COLO668 (cell line): ENCODE results near the gene PCLO.

ENCODE experiments used
- DNase-seq: peaks from one replicate; lab custom pipeline; 2025; ENCODE audit not compliant: unreplicated experiment; lab: John Stamatoyannopoulos, UW

The PCLO gene

GRCh38 chr7:82851121-82851520 is 311.6 kb downstream of the PCLO start:
- DNase-seq = no peak

GRCh38 chr7:82841828-82842227 is 320.9 kb downstream of the PCLO start:
- DNase-seq = no peak

GRCh38 chr7:82840061-82840460 is 322.6 kb downstream of the PCLO start:
- no peak for DNase-seq

GRCh38 chr7:82839555-82839954 is 323.1 kb downstream of the PCLO start:
- DNase-seq = no peak

- DNase-seq = no peak
These were observed 323.6 kb downstream of the PCLO start for GRCh38 chr7:82839063-82839462.

GRCh38 chr7:82838314-82838713 is 324.4 kb downstream of the PCLO start:
- no peak for DNase-seq

- DNase-seq = no peak
These were observed 339.6 kb downstream of the PCLO start for GRCh38 chr7:82823073-82823472.

- no peak for DNase-seq
These were observed 341.6 kb downstream of the PCLO start for GRCh38 chr7:82821037-82821436.

GRCh38 chr7:82818171-82818570 is 344.5 kb downstream of the PCLO start:
- no peak for DNase-seq

GRCh38 chr7:82816272-82816671 is 346.4 kb downstream of the PCLO start:
- no peak for DNase-seq

- DNase-seq = peak; percentile 17
These were observed 352.0 kb downstream of the PCLO start for GRCh38 chr7:82810558-82811259.

GRCh38 chr7:82808633-82809032 is 354.1 kb downstream of the PCLO start:
- no peak for DNase-seq

GRCh38 chr7:82805527-82805960 is 357.1 kb downstream of the PCLO start:
- DNase-seq = no peak

- DNase-seq = no peak
These were observed 359.3 kb downstream of the PCLO start for GRCh38 chr7:82803411-82803810.

- DNase-seq = no peak
These were observed 372.6 kb downstream of the PCLO start for GRCh38 chr7:82789883-82790609.

GRCh38 chr7:82778021-82778420 is 384.7 kb downstream of the PCLO start:
- DNase-seq = no peak

- no peak for DNase-seq
These were observed 399.8 kb downstream of the PCLO start for GRCh38 chr7:82762880-82763279.

- no peak for DNase-seq
These were observed 401.9 kb downstream of the PCLO start for GRCh38 chr7:82760831-82761230.

GRCh38 chr7:82760074-82760473 is 402.6 kb downstream of the PCLO start:
- DNase-seq = no peak

- no peak for DNase-seq
These were observed 406.8 kb downstream of the PCLO start for GRCh38 chr7:82755705-82756551.

- no peak for DNase-seq
These were observed 412.7 kb downstream of the PCLO start for GRCh38 chr7:82750007-82750406.

- DNase-seq = no peak
These were observed 416.9 kb downstream of the PCLO start for GRCh38 chr7:82745820-82746219.
